ENCODE data around the gene ETV5.

Gene ETV5

DNA sequence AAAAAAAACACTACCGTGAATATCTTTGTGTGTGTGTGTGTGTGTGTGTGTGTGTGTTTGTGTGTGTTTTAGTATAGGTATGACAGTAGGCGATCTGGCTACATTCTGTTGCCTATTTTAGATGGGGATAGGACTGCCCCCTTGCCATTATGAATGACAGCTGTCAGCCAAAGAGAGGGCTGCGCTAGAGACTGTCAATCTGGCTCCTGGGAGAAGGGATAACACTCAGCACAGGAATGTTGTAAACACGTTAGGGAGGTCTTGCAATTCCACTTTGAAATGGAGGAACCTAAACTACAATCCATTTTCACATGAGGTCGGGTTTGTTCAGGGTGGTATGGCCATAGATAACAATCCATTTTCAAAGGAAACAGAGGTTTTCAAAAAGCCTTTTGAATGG is 14.1 kb upstream of the ETV5 start:
- DNase-seq (ENCODE audit: low read depth, low spot score) = no peak

DNA sequence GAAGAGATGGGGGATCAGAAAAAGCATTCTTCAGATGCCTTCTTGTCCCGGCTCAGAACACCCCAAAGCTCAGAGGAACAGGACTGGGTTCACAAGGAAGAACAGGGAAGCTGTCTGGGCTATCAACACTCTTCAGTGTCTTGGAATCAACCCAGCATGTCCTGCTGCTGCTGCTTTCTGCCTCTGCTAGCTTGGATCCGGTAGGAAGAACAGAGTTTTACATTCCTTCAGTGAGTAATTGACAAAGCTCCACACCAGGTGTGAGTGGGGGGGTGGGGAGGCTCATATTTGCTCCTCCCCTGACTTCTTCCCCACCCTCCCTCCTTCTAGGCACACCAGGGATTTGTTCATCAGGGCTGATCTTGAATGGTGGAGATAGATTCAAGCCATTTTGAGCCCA is 13.1 kb upstream of the ETV5 start:
- DNase-seq (ENCODE audit: low read depth, low spot score) = no peak

DNA sequence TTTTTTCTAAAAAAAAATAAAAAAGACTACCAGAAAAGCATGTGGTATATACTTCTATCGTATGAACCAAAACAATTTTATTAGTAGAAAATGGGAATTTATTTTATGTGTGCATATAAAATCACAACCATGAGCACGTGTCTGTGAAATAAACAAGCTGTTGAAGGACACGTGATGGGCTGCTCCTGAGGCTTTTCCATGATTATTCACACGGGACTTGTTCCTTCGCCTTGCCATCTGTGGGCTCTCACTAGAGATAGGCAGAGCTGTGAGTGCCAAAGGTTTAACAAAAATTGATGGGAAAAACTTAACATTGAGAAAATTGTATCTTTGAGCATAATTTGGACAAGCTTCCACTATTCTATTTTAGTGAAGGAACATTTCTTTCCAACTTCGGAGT is 12.4 kb upstream of the ETV5 start:
- DNase-seq (ENCODE audit: low read depth, low spot score) = no peak

GRCh38 chr3:186119499-186119898 is 10.6 kb upstream of the ETV5 start:
- no peak for DNase-seq (ENCODE audit: low read depth, low spot score)

- DNase-seq (ENCODE audit: low read depth, low spot score) = no peak
Observed at GRCh38 chr3:186118692-186119091, 9.8 kb upstream of the ETV5 start.

GRCh38 chr3:186117521-186118134 is 8.7 kb upstream of the ETV5 start:
- no peak for DNase-seq (ENCODE audit: low read depth, low spot score)

- DNase-seq (ENCODE audit: low read depth, low spot score) = no peak
Observed at GRCh38 chr3:186115239-186115996, 6.5 kb upstream of the ETV5 start.

GRCh38 chr3:186110975-186111974 is 2.4 kb upstream of the ETV5 start:
- no peak for DNase-seq (ENCODE audit: low read depth, low spot score)

GRCh38 chr3:186109897-186110803 is 1.3 kb upstream of the ETV5 start:
- peak; percentile 57 for DNase-seq (ENCODE audit: low read depth, low spot score)

- peak; percentile 85 for DNase-seq (ENCODE audit: low read depth, low spot score)
Observed at GRCh38 chr3:186108106-186108940, 566 bp downstream of the ETV5 start.

DNA sequence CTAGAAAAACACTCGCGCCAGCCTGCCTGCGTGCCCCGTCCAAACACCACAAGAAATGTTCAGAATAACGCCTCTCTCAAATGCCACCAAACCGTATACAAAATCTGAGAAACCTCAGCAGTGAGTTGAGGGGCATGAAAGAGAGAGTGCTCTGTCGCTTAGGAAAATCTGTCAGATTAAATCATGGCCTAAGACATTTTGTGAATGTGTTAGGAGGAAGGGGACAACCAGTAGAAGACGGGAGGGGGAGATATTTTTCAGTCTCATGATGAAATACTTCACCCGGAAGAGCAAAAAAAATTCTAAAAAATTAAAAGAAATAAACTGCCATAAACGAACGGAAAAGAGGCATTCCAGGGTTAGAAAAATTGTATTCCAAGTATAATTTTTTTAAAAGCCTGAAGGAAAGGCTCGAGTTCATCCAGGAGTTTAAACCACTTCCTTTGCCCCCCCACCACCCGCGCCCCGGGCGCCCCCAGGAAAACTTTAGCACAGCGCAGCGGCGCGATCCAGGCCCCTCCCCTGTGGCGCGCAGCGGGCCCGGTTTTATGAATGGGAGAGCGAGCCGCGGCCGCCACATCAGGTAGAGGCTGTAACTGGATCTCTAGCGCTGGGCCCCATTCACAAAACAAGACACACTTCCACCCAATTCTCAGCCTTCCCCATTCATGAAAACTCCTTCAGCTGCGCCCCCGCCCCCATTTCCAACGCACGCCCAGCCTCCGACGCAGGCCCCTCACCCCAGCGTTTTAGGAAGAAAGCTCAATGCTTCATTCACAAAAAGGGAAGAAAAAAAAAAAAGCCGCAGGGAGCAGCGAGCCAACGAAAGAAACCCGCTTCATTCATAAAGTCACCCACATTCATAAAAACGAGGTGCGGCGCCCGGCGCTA is 1.4 kb downstream of the ETV5 start:
- peak; percentile 86 for DNase-seq (ENCODE audit: low read depth, low spot score)

DNA sequence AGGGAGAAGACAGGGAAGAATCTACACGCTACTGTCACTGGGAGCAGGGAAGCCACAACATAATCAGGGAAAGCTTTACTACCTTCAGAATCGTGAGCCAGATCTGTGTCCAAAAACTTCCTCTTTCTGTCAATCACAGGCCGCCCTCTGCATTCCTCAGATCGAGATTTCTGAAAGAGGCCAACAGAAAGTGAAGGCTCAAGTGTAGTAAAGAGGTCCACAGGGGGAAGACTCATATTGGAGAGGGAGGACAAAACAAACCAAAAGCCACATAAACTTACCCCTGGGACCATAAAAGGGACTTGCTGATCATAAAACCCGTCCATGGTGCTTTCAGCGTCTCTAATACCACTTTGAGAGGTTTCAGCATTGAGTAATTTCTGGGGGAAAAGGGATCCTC is 3.3 kb downstream of the ETV5 start:
- DNase-seq (ENCODE audit: low read depth, low spot score) = no peak

- peak; percentile 46 for DNase-seq (ENCODE audit: low read depth, low spot score)
Observed at GRCh38 chr3:186102687-186103086, 6.2 kb downstream of the ETV5 start.

DNA sequence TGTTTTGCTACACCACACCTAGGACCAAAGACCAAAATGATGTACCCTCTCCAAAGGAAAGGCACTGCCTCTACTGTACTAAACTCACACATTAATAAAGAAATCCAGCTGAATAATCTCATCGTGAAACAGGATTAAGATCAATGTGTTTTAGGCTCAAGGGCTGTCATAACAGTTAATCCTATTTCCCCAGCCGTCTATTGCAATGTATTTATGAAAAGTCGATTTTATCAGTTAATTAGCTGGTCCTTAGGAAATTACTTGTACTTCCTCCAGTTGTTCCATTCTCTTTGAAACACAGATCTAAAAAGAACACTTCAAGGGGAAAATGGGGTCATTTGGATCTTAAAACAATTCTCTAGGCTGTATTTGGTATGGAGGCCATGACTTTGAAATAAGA is 8.5 kb downstream of the ETV5 start:
- DNase-seq (ENCODE audit: low read depth, low spot score) = no peak

- peak; percentile 87 for DNase-seq (ENCODE audit: low read depth, low spot score)
Observed at GRCh38 chr3:186099178-186099577, 9.7 kb downstream of the ETV5 start.

DNA sequence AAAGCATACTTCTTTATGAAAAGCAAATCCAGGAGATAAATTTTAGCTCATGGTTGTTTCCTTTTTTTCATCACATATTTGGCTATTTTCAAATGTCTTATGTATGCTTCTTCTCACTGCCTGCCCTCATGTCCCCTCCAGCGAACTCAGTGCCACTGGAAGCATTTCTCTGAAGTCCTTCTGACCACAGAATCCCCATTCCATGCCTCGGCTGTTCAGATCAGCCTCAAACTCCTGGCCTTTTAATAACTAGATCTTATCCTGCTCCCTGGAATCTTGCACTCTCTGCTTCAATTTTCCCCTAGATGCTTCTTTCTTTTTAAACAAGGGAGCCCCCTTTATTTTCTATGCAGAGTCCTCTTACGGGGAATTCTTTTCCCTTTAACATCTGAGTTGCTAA is 10.1 kb downstream of the ETV5 start:
- peak; percentile 46 for DNase-seq (ENCODE audit: low read depth, low spot score)

GRCh38 chr3:186097663-186098451 is 11.0 kb downstream of the ETV5 start:
- DNase-seq (ENCODE audit: low read depth, low spot score) = peak; percentile 97

DNA sequence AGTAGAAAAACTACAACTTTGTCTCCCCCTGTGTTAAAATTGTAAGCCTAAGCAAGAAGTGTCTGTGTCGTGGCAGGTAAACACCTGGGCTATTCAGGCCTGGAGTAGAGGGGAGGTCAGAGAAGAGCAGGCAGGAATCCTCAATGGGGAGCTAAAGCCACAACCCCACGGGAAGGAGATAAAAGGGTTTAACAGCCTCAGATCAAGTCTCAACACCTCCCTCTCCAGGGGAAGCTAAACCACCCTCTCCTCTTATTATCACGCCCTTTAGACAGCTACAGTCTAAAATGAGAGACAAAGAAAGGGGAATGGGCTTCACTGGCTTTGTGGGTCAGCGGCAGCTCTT is 11.6 kb downstream of the ETV5 start:
- no peak for DNase-seq (ENCODE audit: low read depth, low spot score)

GRCh38 chr3:186096290-186096689 is 12.6 kb downstream of the ETV5 start:
- no peak for DNase-seq (ENCODE audit: low read depth, low spot score)

All from astrocyte of the hippocampus (primary cell).